Measurements from ENCODE around the gene FGF16. TPM values are rescaled to one million over a fixed set of nuclear protein-coding genes. Genes with fewer than 3 reads are reported as not detected.

Gene FGF16
- total RNA-seq, 4 donors from 2014 or later: not detected

DNA sequence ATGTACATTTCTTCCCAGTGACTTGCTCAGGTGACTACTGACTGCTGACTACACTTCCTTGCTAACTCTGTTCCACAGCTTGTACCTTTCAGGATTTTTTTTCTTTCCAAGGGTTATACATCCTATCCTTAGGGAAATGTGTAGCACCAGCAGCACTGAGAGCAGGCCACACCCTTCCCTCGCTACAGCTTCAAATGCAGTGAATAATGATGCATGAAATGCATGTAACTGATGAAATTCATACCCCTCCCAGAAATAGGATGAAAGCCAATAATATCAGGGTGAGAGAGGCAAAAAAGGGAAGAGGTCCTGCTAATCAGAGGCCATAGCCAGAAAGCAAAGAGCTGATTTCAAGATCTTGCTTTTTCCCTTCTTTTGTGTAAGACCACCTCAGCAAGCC is 6.2 kb upstream of the FGF16 start:
- Histone ChIP-seq H3K27ac (no peak overlapping the region), H3K27me3 (no peaks in the 10 kb centered on the region), H3K9me3 (no peaks in the 10 kb centered on the region), H3K36me3 (no peaks in the 10 kb centered on the region), H3K4me3 (no peak overlapping the region), H3K4me1 (no peaks in the 10 kb centered on the region)
- WGBS, 2 donors (ENCODE audit: low coverage in 1 of 2): 58% methylated on average over 1 of the region's 1 CpG; no CpG with 5 or more reads in 1 of the 2 donors
- intact Hi-C loops (cut with DNase I; ENCODE audit: low total_unique reads) (no loop called here), in situ Hi-C loops (cut with MboI; ENCODE audit: low pct_ligation_motif_present in 1 of 4, low pct_unique_long_range_greater_than_20kb in 1 of 4, low sequenced_read_pairs in 3 of 4) (no loop called here)
- no peak for DNase-seq
- TF ChIP-seq, protein P1, sequence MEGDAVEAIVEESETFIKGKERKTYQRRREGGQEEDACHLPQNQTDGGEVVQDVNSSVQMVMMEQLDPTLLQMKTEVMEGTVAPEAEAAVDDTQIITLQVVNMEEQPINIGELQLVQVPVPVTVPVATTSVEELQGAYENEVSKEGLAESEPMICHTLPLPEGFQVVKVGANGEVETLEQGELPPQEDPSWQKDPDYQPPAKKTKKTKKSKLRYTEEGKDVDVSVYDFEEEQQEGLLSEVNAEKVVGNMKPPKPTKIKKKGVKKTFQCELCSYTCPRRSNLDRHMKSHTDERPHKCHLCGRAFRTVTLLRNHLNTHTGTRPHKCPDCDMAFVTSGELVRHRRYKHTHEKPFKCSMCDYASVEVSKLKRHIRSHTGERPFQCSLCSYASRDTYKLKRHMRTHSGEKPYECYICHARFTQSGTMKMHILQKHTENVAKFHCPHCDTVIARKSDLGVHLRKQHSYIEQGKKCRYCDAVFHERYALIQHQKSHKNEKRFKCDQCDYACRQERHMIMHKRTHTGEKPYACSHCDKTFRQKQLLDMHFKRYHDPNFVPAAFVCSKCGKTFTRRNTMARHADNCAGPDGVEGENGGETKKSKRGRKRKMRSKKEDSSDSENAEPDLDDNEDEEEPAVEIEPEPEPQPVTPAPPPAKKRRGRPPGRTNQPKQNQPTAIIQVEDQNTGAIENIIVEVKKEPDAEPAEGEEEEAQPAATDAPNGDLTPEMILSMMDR (IDR thresholded peaks at IDR 0.05): no peak

DNA sequence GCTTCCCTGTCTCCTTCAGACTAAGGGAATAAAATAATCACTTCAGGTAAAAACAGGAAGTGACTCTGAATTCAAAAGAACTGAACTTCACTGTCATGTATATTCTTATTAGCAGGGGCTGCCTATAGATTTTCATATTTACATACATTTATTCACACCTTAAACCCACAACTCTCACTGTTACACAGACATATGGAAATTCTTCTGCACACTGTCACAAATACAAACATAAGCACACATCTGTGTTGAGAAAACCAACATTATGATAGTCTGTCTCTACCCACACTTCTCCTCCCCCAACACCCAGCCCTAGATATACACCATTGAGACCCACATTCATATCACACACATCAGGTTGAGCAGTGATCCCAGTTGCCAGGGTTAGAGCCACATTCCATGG is 5.7 kb upstream of the FGF16 start:
- DNase-seq: no peak
- in situ Hi-C loops (cut with MboI; ENCODE audit: low pct_ligation_motif_present in 1 of 4, low pct_unique_long_range_greater_than_20kb in 1 of 4, low sequenced_read_pairs in 3 of 4) (no loop called here), intact Hi-C loops (cut with DNase I; ENCODE audit: low total_unique reads) (no loop called here)
- TF ChIP-seq POLR2AphosphoS5 (IDR thresholded peaks at IDR 0.05) (no peak), POLR2A (IDR thresholded peaks at IDR 0.05) (no peak)
- H3K36me3 ChIP-seq: no peaks in the 10 kb centered on the region
- no peaks in the 10 kb centered on the region for H3K9me3 ChIP-seq
- peaks cover 0 to under 1% (median 0%) of the 10 kb centered on the region in 4 donors for H3K4me1 ChIP-seq
- no peak overlapping the region for H3K27ac ChIP-seq
- no peak overlapping the region for H3K4me3 ChIP-seq
- no peaks in the 10 kb centered on the region for H3K27me3 ChIP-seq

DNA sequence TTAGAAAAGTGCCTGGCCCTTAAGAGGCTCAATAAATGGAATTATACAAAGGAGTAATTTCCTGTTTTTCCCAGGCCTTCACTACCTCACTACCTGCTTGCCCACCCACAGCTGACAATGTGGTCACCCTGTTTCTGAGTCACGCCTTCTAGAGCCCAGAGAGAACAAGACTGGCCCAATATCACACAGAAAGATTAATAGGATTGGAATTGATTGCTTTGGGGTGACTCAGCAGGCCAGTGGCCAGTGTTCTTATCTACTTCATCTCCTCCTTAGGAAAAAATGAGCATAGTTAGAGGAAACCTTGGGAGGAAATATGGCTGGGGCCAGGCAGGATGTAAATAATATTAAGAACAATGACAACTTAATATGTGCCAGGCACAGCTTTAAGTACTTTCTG is 4.5 kb upstream of the FGF16 start:
- Histone ChIP-seq H3K36me3 (no peaks in the 10 kb centered on the region), H3K9me3 (no peaks in the 10 kb centered on the region), H3K4me3 (no peak overlapping the region), H3K27me3 (no peaks in the 10 kb centered on the region), H3K4me1 (peaks cover 0 to 5% (median 0%) of the 10 kb centered on the region in 4 donors), H3K27ac (no peak overlapping the region)
- 60% methylated on average over 1 of the region's 1 CpG; no CpG with 5 or more reads in 1 of the 2 donors for WGBS, 2 donors (ENCODE audit: low coverage in 1 of 2)
- TF ChIP-seq POLR2AphosphoS5 (IDR thresholded peaks at IDR 0.05): no peak
- TF ChIP-seq, protein P1 (IDR thresholded peaks at IDR 0.05): no peak
- no peak for TF ChIP-seq POLR2A (IDR thresholded peaks at IDR 0.05)
- no peak for TF ChIP-seq EP300 (IDR thresholded peaks at IDR 0.05; ENCODE audit: low read depth)
- intact Hi-C loops (cut with DNase I; ENCODE audit: low total_unique reads) (no loop called here), in situ Hi-C loops (cut with MboI; ENCODE audit: low pct_ligation_motif_present in 1 of 4, low pct_unique_long_range_greater_than_20kb in 1 of 4, low sequenced_read_pairs in 3 of 4) (no loop called here)
- DNase-seq: no peak

DNA sequence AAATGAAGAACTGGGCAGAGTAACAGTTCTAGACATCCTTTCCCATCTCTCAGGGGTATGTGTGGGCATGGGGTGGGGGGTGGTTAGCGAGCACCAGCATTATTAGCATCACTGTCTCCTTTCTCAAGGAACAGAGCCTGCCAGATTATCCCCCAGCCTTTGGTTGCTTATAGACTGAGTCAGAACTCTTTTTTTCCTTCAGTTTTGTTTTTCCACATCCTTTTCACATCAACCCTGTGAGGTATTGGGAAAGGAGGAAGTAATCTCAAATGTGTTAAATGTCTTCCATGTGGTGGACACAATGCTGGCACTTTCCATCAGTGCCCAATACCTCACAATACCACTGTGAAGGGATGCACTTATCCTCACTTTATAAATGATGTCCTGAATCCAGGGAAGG is 3.1 kb upstream of the FGF16 start:
- intact Hi-C loops (cut with DNase I; ENCODE audit: low total_unique reads): no loop called here
- H3K9me3 ChIP-seq: no peaks in the 10 kb centered on the region
- no peak for TF ChIP-seq EP300 (IDR thresholded peaks at IDR 0.05; ENCODE audit: low read depth)
- TF ChIP-seq POLR2A (IDR thresholded peaks at IDR 0.05): no peak
- no peak for TF ChIP-seq POLR2AphosphoS5 (IDR thresholded peaks at IDR 0.05)
- TF ChIP-seq, protein P1 (IDR thresholded peaks at IDR 0.05): no peak
- H3K36me3 ChIP-seq: no peaks in the 10 kb centered on the region
- WGBS, 2 donors (ENCODE audit: low coverage in 1 of 2): 65% methylated on average over 1 of the region's 1 CpG; no CpG with 5 or more reads in 1 of the 2 donors
- in situ Hi-C loops (cut with MboI; ENCODE audit: low pct_ligation_motif_present in 1 of 4, low pct_unique_long_range_greater_than_20kb in 1 of 4, low sequenced_read_pairs in 3 of 4): no loop called here
- no peak overlapping the region for H3K4me3 ChIP-seq
- no peak for DNase-seq
- no peak overlapping the region for H3K27ac ChIP-seq
- H3K27me3 ChIP-seq: no peaks in the 10 kb centered on the region
- H3K4me1 ChIP-seq: peaks cover 0 to 5% (median 0%) of the 10 kb centered on the region in 4 donors

DNA sequence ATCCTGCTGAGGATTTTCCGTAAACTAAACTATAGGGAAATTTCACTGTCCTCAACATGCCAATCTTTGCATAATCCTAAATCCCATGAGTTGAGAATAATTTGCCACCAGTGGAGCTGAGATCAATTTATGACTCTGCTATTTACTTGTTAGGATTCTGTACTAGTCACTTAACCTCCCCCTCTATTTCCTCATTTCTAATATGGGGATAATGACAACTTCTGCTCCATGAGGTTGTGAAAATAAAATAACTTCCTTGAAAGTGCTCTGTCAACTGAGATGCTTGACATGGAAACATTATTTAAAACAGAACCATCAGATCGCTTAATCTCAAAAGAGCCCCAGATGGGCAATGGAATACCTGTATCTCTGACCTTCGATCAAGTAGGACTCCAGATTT is 2.6 kb upstream of the FGF16 start:
- Histone ChIP-seq H3K27me3 (no peaks in the 10 kb centered on the region), H3K4me3 (no peak overlapping the region), H3K4me1 (peaks cover 0 to 5% (median 0%) of the 10 kb centered on the region in 4 donors), H3K9me3 (no peaks in the 10 kb centered on the region), H3K36me3 (no peaks in the 10 kb centered on the region), H3K27ac (no peak overlapping the region)
- 63% methylated on average over 3 of the region's 3 CpGs; no CpG with 5 or more reads in 1 of the 2 donors for WGBS, 2 donors (ENCODE audit: low coverage in 1 of 2)
- DNase-seq: no peak
- TF ChIP-seq EP300 (IDR thresholded peaks at IDR 0.05; ENCODE audit: low read depth): no peak
- TF ChIP-seq POLR2AphosphoS5 (IDR thresholded peaks at IDR 0.05): no peak
- TF ChIP-seq, protein P1 (IDR thresholded peaks at IDR 0.05): no peak
- no peak for TF ChIP-seq POLR2A (IDR thresholded peaks at IDR 0.05)
- in situ Hi-C loops (cut with MboI; ENCODE audit: low pct_ligation_motif_present in 1 of 4, low pct_unique_long_range_greater_than_20kb in 1 of 4, low sequenced_read_pairs in 3 of 4) (no loop called here), intact Hi-C loops (cut with DNase I; ENCODE audit: low total_unique reads) (no loop called here)

All from transverse colon (tissue), 4 donors.